Hematopoietic multipotent progenitor cell treated with erythropoietin and hydrocortisone succinate and interleukin-3 and kit ligand, for 4 days (in vitro differentiated cells): ENCODE measurements around the gene IL2RA.

Source experiments
- DNase-seq: peaks from one replicate; pipeline ENCODE4 v3.0.0-alpha.2; 2015

Gene IL2RA

DNA sequence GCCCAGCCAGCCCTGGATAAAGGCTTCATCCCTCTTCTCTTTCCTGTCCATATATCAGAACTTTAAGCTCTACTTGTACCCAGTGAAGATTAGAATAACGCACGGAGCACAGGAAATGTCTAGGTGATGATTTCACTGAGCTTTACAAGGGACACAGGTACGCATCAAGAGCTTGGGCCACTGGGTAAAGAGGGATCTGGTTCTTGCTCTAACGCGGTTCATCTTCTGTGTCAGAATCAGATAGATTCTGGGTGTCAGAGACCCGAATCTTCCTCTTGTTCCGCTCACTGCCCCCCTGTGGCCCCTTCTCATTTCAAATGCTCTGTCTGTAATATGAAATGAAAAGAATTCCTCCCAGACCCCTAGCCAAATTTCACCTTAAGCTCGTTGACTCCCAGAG is 24.7 kb downstream of the IL2RA start:
- DNase-seq, result no peak

DNA sequence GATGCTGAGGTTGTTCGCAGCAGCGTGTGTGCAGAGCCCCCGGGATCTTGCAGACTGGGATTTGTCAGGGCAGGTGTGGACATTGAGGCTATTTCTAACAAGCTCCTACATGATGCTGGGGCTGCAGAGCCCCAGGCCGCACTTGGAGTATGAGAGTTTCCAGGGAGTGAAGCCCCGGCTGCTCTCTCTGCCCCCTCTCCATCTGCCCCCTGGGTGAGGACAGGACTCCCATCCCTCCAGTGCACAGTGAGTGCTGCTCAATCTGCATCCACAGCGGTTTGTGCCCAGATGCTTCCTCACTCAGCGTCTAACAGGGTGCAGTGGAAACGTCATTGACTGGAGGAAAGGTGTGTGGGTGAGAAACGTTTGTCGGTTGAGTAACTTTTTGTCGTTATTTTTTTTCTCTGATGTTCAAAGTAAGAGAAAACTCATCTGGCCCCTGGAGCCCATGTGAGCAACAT is 25.3 kb downstream of the IL2RA start:
- DNase-seq, result no peak

- DNase-seq, result no peak
Measured at GRCh38 chr10:6035931-6036575, 26.1 kb downstream of the IL2RA start.

DNA sequence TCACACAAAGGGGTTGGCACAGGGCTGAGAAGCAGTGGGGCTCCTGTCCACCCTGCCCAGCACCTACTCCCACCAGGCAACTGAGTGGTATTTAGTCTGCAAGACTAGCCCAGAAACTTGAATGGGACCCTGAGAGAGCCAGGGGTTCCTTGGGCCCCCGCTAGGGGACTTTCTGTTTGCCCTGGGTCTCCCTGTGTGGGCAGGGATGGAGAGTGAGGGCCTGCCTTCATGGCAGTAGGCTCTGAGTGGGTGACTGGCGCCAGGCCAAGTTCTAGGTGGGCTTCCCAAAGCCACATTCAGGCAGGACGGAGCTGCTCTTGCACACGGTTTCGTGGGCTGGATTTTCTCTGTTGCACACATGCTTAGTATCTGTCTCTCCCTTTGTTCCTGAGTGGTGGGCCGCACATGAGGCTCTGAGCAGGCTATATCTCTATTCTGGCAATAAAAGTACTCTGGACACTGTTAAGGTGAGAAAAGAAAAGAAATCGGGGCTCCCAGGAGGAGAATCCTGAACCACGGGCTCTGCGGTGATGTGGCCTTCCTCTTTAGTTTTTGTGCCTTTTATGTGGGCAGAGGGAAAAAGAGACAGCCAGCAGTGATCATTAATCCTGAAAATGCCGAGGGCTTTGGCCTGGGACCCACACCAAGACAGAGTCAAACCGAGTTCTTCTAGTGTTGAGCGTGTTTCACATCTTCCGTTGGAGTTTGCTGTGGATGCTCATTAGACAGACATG is 26.9 kb downstream of the IL2RA start:
- DNase-seq, result no peak

- no peak for DNase-seq
Measured at GRCh38 chr10:6034371-6034770, 27.8 kb downstream of the IL2RA start.

GRCh38 chr10:6033954-6034353 is 28.2 kb downstream of the IL2RA start:
- peak; percentile 37 for DNase-seq

GRCh38 chr10:6030940-6031339 is 31.2 kb downstream of the IL2RA start:
- DNase-seq, result no peak

GRCh38 chr10:6030217-6030616 is 31.9 kb downstream of the IL2RA start:
- DNase-seq, result no peak

DNA sequence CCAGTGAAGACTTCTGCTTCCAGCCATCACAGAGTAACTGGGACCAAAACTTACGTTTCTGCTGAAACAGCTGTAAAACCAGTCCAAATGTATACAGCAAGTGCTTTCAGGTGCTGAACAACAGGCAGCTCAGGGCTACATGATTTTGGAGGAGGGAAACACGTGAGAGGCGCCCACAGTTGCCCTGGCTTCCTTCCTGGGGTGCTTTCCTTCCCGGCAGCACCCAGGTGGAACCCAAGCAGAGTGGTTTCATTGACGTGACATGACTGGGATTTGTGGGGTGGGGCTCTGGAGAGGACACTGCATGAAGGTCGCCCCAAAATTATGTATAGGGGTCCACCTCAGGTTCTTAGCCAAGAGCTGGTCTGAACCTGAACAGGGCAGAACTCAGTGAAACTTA is 34.2 kb downstream of the IL2RA start:
- DNase-seq, result no peak

DNA sequence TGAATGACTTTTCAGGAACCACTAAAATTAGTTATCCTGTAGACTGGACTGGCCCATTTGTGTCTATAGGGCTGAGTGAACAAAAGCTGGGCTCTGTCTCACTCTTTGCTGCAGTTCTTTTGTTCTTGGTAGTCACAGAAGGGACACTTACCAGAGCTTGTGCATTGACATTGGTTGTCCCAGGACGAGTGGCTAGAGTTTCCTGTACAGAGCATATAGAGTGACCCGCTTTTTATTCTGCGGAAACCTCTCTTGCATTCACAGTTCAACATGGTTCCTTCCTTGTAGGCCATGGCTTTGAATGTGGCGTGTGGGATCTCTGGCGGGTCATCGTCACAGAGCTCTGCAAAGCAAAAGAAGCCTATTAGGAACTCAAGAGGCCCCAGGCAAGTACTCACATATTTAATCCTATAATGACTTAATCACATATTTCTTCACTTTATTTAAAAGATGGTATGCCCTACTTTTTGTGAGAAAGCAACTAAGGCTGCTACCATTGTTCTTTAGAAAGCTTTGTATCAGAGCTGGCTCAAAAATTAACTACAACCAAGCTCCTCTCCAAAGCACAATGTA is 36.4 kb downstream of the IL2RA start:
- no peak for DNase-seq

- no peak for DNase-seq
Measured at GRCh38 chr10:6024334-6024682, 37.9 kb downstream of the IL2RA start.

DNA sequence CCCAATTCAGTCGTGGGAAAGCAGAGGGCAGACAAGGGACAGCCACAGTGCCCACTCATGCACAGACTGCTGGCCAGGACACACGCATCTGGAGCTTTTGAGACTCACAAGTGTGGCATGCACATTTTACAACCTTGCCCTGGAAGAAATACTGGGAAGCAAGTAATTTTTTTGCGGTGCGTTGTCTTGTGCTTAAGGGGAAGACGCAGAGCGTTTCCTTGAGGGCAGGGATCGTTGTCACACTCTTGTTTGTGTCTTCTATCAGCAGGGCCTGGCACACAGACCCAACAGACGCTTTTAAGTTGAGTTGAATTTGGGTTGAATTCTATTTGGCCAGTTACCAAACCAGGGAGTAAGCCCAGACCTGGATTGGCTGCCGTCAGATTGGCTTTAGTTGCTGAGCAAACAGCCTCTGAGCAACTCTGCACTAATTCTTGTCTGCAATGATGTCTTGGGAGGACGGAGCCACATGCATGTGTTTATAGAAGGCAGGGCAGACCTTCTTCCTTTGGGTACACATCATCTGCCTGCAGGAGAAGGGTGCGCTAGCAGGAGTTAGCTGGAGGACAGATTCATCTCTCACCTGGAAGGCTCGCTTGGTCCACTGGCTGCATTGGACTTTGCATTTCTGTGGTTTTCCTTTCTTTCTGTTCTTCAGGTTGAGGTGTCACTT is 38.4 kb downstream of the IL2RA start:
- DNase-seq, result no peak

DNA sequence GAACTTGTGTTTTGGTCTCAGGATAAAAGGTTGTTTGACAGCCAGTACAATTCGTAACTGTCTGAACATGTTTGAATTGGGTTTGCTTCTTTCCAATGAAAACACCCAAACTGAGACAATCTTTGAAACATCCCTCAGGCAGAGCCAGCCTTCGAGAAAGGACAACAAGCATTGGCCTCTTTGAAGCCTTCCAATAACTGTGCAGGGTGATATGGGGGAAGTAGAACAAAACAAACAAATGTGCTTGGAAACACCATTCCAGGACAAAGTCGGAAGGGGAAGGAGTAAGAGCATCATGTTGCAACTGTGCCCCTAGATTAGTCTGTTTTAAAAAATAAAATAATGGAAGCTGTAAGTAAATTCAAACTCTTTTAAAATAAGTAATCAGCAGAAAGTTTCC is 39.5 kb downstream of the IL2RA start:
- DNase-seq, result no peak

DNA sequence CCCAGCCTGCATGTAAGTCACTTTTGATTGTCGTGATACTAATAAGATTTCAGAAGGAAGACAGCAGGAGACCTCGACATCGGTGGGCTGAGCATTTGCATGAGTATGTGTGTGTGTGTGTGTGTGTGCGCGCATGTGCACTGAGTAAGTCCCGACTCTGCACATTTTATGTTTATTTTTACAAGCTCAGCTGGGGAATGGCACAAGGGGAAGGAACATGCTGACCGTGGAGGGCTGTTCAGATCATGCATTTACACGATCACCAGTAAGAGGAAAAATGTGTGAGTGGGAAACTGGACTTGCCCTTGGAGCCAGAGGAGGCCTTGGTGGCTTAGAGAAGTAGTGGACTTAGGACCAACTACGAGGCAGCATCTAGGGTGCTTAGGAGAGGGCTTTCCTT is 41.3 kb downstream of the IL2RA start:
- DNase-seq, result peak; percentile 32

DNA sequence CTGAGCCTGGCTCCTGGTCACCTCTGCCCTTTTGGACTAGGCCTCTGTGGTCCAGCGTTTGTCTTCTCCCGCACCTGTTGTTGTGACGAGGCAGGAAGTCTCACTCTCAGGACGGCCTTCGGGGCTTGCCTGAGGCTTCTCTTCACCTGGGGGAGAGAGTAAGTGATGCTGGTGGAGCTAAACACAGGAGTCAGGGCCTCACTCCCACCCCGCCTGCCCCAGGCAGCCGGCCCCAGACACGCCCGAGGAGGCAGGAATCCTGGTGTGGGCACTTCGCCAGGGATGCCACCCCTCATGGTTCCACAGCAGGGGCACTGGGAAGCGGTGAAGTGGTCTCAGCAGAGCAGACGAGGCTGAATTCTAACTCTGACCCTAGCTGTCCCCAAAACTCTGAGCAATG is 42.4 kb downstream of the IL2RA start:
- DNase-seq, result no peak

DNA sequence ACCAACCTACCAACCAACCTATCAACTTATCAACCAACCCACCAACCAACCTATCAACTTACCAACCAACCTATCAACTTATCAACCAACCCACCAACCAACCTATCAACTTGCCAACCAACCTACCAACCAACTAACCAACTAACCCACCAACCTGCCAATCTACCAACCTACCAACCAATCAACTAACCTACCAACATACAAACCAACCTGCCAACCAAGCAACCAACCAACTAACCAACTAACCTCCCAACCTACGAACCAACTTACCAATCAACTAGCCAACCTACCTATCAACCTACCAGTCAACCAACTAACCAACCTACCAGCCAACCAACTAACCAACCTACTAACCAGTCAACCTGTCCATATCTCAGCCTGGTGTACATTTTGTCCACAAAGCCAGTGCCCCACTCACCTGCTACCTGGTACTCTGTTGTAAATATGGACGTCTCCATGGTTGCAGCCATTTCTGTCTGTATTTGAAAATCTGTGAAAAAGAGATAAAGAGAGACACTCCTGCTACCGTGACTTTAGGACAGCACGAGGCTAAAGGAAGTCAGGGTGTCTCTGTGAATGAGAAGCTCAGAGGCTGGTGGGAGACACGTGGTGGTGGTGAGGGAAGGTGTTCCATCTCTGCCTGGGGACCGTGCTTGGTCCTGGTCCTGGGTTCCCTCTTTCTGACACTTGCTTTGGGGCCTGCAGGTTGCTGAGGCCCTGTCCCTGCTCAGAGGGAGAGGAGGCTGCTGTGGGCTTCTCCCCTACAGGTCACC is 43.0 kb downstream of the IL2RA start:
- DNase-seq, result peak; percentile 27

DNA sequence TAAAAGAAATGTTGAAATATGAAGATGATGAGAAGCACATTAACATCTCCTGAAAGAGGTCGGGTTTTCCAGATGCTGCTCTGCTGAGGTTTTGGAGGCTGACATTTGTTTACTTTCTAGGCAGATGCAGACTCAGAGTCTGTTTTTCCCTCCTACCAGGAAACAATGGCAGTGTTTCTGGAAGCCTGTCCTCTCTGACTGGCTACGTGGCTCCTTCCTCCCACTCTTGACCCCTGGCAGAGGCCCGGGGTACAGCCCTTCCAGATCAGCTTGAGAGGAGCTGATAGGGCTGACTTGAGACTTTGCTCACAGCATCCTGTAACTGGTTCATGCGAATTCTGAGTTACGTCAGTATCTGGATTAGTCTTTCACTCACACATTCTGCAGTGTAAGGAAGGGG is 43.7 kb downstream of the IL2RA start:
- DNase-seq, result no peak

- no peak for DNase-seq
Measured at GRCh38 chr10:6017781-6018354, 44.3 kb downstream of the IL2RA start.

GRCh38 chr10:6014241-6014761 is 47.9 kb downstream of the IL2RA start:
- DNase-seq, result peak; percentile 85

GRCh38 chr10:6013413-6014192 is 48.6 kb downstream of the IL2RA start:
- DNase-seq, result no peak

- no peak for DNase-seq
Measured at GRCh38 chr10:6012121-6012905, 49.9 kb downstream of the IL2RA start.
